ENCODE results near the gene LUZP1.

DNA sequence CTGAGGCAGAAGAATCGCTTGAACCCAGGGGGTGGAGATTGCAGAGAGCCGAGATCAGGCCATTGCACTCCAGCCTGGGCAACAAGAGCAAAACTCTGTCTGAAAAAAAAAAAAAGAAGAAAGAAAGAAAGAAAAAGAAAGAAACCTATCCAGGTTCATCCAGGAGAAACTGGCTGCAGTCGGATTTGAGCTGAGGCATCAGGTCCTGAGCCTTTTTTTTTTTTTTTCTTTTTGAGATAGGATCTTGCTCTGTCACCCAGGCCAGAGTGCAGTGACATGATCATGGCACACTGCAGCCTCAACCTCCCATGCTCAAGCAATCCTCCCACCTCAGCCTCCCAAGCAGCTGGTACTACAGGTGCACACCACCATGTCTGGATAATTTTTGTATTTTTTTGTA, 22.5 kb upstream of the LUZP1 start:
- TF ChIP-seq CTCF (IDR thresholded peaks at IDR 0.05) (no peak), POLR2A (IDR thresholded peaks at IDR 0.05) (no peak)
